GM23338 (cell line): Measurements from ENCODE around the gene DCLK1. TPM values are rescaled to one million over a fixed set of nuclear protein-coding genes. Genes with fewer than 3 reads are reported as not detected.

Experiments
- ATAC-seq: fragments of 200-7000 bp; cut with Tn5 transposase; 3 replicates; pipeline ENCODE4 v1.9.1; 2020
- DNase-seq: peaks from one replicate; pipeline ENCODE4 v3.0.0-alpha.2; 2015; ENCODE audit warnings: low spot score
- H2AFZ ChIP-seq: fragments of 200-600 bp; sonication (generic); 2 replicates; pipeline ENCODE4 v1.8.0; 2016; ENCODE audit warnings: antibody characterized with exemption, mild to moderate bottlenecking, moderate library complexity
- H3F3A ChIP-seq: fragments of 200-600 bp; sonication (generic); replicated peaks from 2 replicates; pipeline ENCODE4 v1.8.0; 2017; ENCODE audit warnings: antibody characterized with exemption, mixed run types, low read depth
- H3K27ac ChIP-seq: fragments of 200-600 bp; sonication (generic); 2 replicates; pipeline ENCODE4 v1.6.1; 2016; ENCODE audit warnings: low read depth
- H3K27me3 ChIP-seq: fragments of 200-600 bp; sonication (generic); 2 replicates; pipeline ENCODE4 v1.8.0; 2016; ENCODE audit warnings: mild to moderate bottlenecking, mixed run types, moderate library complexity; ENCODE audit not compliant: insufficient read depth
- H3K36me3 ChIP-seq: fragments of 200-600 bp; sonication (generic); 2 replicates; pipeline ENCODE4 v1.8.0; 2016; ENCODE audit warnings: mild to moderate bottlenecking; ENCODE audit not compliant: insufficient read depth
- H3K4me1 ChIP-seq: fragments of 200-600 bp; sonication (generic); 2 replicates; pipeline ENCODE4 v1.8.0; 2016; ENCODE audit warnings: mild to moderate bottlenecking, moderate library complexity; ENCODE audit not compliant: insufficient read depth
- H3K4me2 ChIP-seq: fragments of 200-600 bp; sonication (generic); 2 replicates; pipeline ENCODE4 v1.7.1; 2017; ENCODE audit warnings: mixed run types
- H3K4me3 ChIP-seq: fragments of 200-600 bp; sonication (generic); 2 replicates; pipeline ENCODE4 v1.6.1; 2016; ENCODE audit warnings: mixed run types
- H3K79me2 ChIP-seq: fragments of 200-600 bp; sonication (generic); replicated peaks from 2 replicates; pipeline ENCODE4 v1.8.0; 2017; ENCODE audit warnings: mild to moderate bottlenecking; ENCODE audit not compliant: insufficient read depth
- H3K9me2 ChIP-seq: fragments of 200-600 bp; sonication (generic); 2 replicates; pipeline ENCODE4 v1.8.0; 2017; ENCODE audit not compliant: insufficient read depth
- H4K20me1 ChIP-seq: fragments of 200-600 bp; sonication (generic); replicated peaks from 2 replicates; pipeline ENCODE4 v1.8.0; 2017; ENCODE audit warnings: mild to moderate bottlenecking; ENCODE audit not compliant: insufficient read depth
- H3K27ac Mint-ChIP-seq: 2 replicates; pipeline ENCODE4 v1.8.0; 2020; ENCODE audit warnings: inconsistent platforms, mild to moderate bottlenecking, moderate library complexity, mixed read lengths
- H3K27me3 Mint-ChIP-seq: 3 replicates; pipeline ENCODE4 v1.8.0; 2022; ENCODE audit warnings: low read depth, mild to moderate bottlenecking, moderate library complexity, mixed read lengths, inconsistent platforms; ENCODE audit not compliant: insufficient read depth, poor library complexity
- H3K36me3 Mint-ChIP-seq: 3 replicates; pipeline ENCODE4 v1.8.0; 2021; ENCODE audit warnings: low read depth, mild to moderate bottlenecking, inconsistent platforms, moderate library complexity, mixed read lengths
- H3K4me1 Mint-ChIP-seq: 3 replicates; pipeline ENCODE4 v1.8.0; 2020; ENCODE audit warnings: mild to moderate bottlenecking, inconsistent platforms, mixed read lengths
- H3K4me3 Mint-ChIP-seq: 3 replicates; pipeline ENCODE4 v1.8.0; 2021; ENCODE audit warnings: moderate library complexity, mild to moderate bottlenecking, inconsistent platforms, mixed read lengths
- H3K9me3 Mint-ChIP-seq: 3 replicates; pipeline ENCODE4 v1.8.0; 2020; ENCODE audit warnings: moderate library complexity, mild to moderate bottlenecking, inconsistent platforms, mixed read lengths
- CREB1 ChIP-seq: fragments of 250-450 bp; sonication (Bioruptor Pico); IDR thresholded peaks from 2 replicates; pipeline ENCODE4 v1.5.0; 2020; ENCODE audit warnings: low read depth, mild to moderate bottlenecking, moderate library complexity
- CTCF ChIP-seq, 2 experiments: fragments of 200-600 bp in 1 of 2; sonication (generic) in 1 of 2; conservative IDR thresholded peaks; 2 replicates each; pipeline versions ENCODE4 v1.5.1 to v1.6.1; 2016 to 2017; ENCODE audit warnings: antibody characterized with exemption in 2 of 2, low read depth in 2 of 2, mild to moderate bottlenecking in 2 of 2, moderate library complexity in 1 of 2
- ETS1 ChIP-seq: IDR thresholded peaks from 2 replicates; pipeline ENCODE4 v1.6.1; 2016; ENCODE audit warnings: antibody characterized with exemption
- EZH2 ChIP-seq: fragments of 200-600 bp; sonication (generic); IDR thresholded peaks from one replicate; pipeline ENCODE4 v1.8.0; 2017; ENCODE audit warnings: antibody characterized with exemption, mild to moderate bottlenecking, low read depth; ENCODE audit not compliant: unreplicated experiment
- EZH2phosphoT487 ChIP-seq: fragments of 200-600 bp; sonication (generic); IDR thresholded peaks from one replicate; pipeline ENCODE4 v1.8.1; 2018; ENCODE audit warnings: antibody characterized with exemption; ENCODE audit not compliant: unreplicated experiment
- JUNB ChIP-seq: IDR thresholded peaks from one replicate; pipeline ENCODE4 v1.6.1; 2016; ENCODE audit warnings: antibody characterized with exemption; ENCODE audit not compliant: unreplicated experiment
- NANOG ChIP-seq: IDR thresholded peaks from 2 replicates; pipeline ENCODE4 v1.6.1; 2016; ENCODE audit warnings: antibody characterized with exemption, borderline replicate concordance
- POLR2AphosphoS5 ChIP-seq: IDR thresholded peaks from 2 replicates; pipeline ENCODE4 v1.6.1; 2016; ENCODE audit warnings: antibody characterized with exemption, low read depth
- REST ChIP-seq: IDR thresholded peaks from one replicate; pipeline ENCODE4 v1.6.1; 2018; ENCODE audit warnings: antibody characterized with exemption; ENCODE audit not compliant: unreplicated experiment
- STAT1 ChIP-seq: IDR thresholded peaks from one replicate; pipeline ENCODE4 v1.6.1; 2016; ENCODE audit warnings: antibody characterized with exemption; ENCODE audit not compliant: unreplicated experiment
- ZNF114 ChIP-seq: fragments of 250-450 bp; sonication (Bioruptor Pico); IDR thresholded peaks from 2 replicates; pipeline ENCODE4 v1.5.0; 2020; ENCODE audit warnings: mild to moderate bottlenecking, moderate library complexity
- ZNF331 ChIP-seq: fragments of 250-450 bp; sonication (Bioruptor Pico); IDR thresholded peaks from 2 replicates; pipeline ENCODE4 v1.5.0; 2020; ENCODE audit warnings: low read depth, mild to moderate bottlenecking, moderate library complexity
- ZNF462 ChIP-seq: fragments of 250-450 bp; sonication (Bioruptor Pico); IDR thresholded peaks from 2 replicates; pipeline ENCODE4 v1.5.0; 2020; ENCODE audit warnings: mild to moderate bottlenecking, moderate library complexity
- polyA plus RNA-seq: library from polyadenylated mRNA; unstranded; fragments of >200 nt; fragmentation: Nextera tagmentation; extraction: Ambion mirVana; gene quantifications from 2 replicates; pipeline ENCODE4 v1.2.1, GENCODE V29; 2016
- total RNA-seq: library from RNA; depleted of rRNA; stranded (reverse); fragments of >200 nt; shearing (Covaris generic); gene quantifications from 2 replicates; pipeline ENCODE4 v1.2.3, GENCODE V29; 2014

DCLK1 gene
- total and polyA plus RNA-seq, 2 experiments from 2014 or later: 13.1 to 57.7 TPM

GRCh38 chr13:35957241-35957731 lies 173.9 kb downstream of the DCLK1 start:
- H3K4me1 ChIP-seq: 0 out of 2 replicates have a peak, but pooled peaks cover 3% of the 10 kb centered on the region
- H3K79me2 ChIP-seq: no peaks in the 10 kb centered on the region
- TF ChIP-seq ZNF462 (CRISPR knock-in tag) (no peak), ZNF114 (CRISPR knock-in tag) (no peak), CTCF (conservative IDR thresholded peaks at IDR 0.05; ENCODE audit: low read depth in 2 of 2) (no peak), ZNF331 (no peak), CREB1 (CRISPR knock-in tag) (no peak), JUNB (no peak), NANOG (no peak), REST (no peak), POLR2AphosphoS5 (no peak), EZH2phosphoT487 (no peak), ETS1 (no peak), EZH2 (no peak), STAT1 (no peak)
- no peaks in the 10 kb centered on the region for H3F3A ChIP-seq
- peaks cover 3% of the 10 kb centered on the region; the same call in 2 of the 3 replicates for H3K4me1 Mint-ChIP-seq
- H3K4me2 ChIP-seq: no peak overlapping the region
- H3K36me3 Mint-ChIP-seq: no peaks in the 10 kb centered on the region
- no peak overlapping the region for H3K4me3 Mint-ChIP-seq
- H3K27me3 ChIP-seq: no peaks in the 10 kb centered on the region
- no peaks in the 10 kb centered on the region for H3K9me3 Mint-ChIP-seq
- H2AFZ ChIP-seq: no peak overlapping the region
- H3K9me2 ChIP-seq: no peaks in the 10 kb centered on the region
- no peaks in the 10 kb centered on the region for H3K27me3 Mint-ChIP-seq
- ATAC-seq (no peak), DNase-seq (no peak)
- no peaks in the 10 kb centered on the region for H4K20me1 ChIP-seq
- no peak overlapping the region for H3K4me3 ChIP-seq
- H3K27ac ChIP-seq: no peak overlapping the region
- no peaks in the 10 kb centered on the region for H3K36me3 ChIP-seq
- H3K27ac Mint-ChIP-seq: no peak overlapping the region
